Measurements from ENCODE around the gene GANAB.
"Not testable (repeated sequence)": the region's sequence is repeated elsewhere in the genome, so short reads cannot be mapped to it uniquely, and the experiment has no call there.

GANAB gene

GRCh38 chr11:62603776-62604299, 42.6 kb downstream of the GANAB start:
- H3K27ac ChIP-seq: no peak overlapping the region
- no peak for DNase-seq (ENCODE audit: low read depth, low spot score)

GRCh38 chr11:62603072-62603408, 43.4 kb downstream of the GANAB start:
- H3K27ac ChIP-seq: peak overlapping the region; percentile 94
- DNase-seq (ENCODE audit: low read depth, low spot score): no peak

- no peak for DNase-seq (ENCODE audit: low read depth, low spot score)
- H3K27ac ChIP-seq: peak overlapping the region; percentile 94
Measured at GRCh38 chr11:62602141-62603071, 44.0 kb downstream of the GANAB start.

- peak within 1 kb of the TSS; percentile 94 for H3K27ac ChIP-seq
- peak; percentile 90 for DNase-seq (ENCODE audit: low read depth, low spot score)
Measured at GRCh38 chr11:62601372-62602140, 44.9 kb downstream of the GANAB start, which contains the start of gene MTA2. TSS of gene MTA2 (minus strand) at chr11:62601865. CDS start at chr11:62601450, 415 bp downstream.

GRCh38 chr11:62601122-62601371, 45.4 kb downstream of the GANAB start:
- no peak for DNase-seq (ENCODE audit: low read depth, low spot score)
- peak overlapping the region; percentile 94 for H3K27ac ChIP-seq

GRCh38 chr11:62600367-62601121, 45.9 kb downstream of the GANAB start:
- DNase-seq (ENCODE audit: low read depth, low spot score): no peak

GRCh38 chr11:62599901-62600300, 46.5 kb downstream of the GANAB start:
- H3K27ac ChIP-seq: peak overlapping the region; percentile 94
- peak; percentile 90 for DNase-seq (ENCODE audit: low read depth, low spot score)

More at GRCh38 chr11:62600367-62601121, 45.9 kb downstream of the GANAB start:
- H3K27ac ChIP-seq: peak overlapping the region; percentile 94

- DNase-seq (ENCODE audit: low read depth, low spot score): peak; percentile 91
- H3K27ac ChIP-seq: peak overlapping the region; percentile 94
Measured at GRCh38 chr11:62599069-62599696, 47.2 kb downstream of the GANAB start.

- DNase-seq (ENCODE audit: low read depth, low spot score): no peak
- no peak overlapping the region for H3K27ac ChIP-seq
Measured at GRCh38 chr11:62595124-62595523, 51.3 kb downstream of the GANAB start.

GRCh38 chr11:62593434-62594044, 52.9 kb downstream of the GANAB start:
- no peak overlapping the region for H3K27ac ChIP-seq
- DNase-seq (ENCODE audit: low read depth, low spot score): peak; percentile 48

GRCh38 chr11:62592989-62593421, 53.4 kb downstream of the GANAB start:
- peak overlapping the region; percentile 81 for H3K27ac ChIP-seq
- no peak for DNase-seq (ENCODE audit: low read depth, low spot score)

- no peak for DNase-seq (ENCODE audit: low read depth, low spot score)
- peak overlapping the region; percentile 81 for H3K27ac ChIP-seq
Measured at GRCh38 chr11:62592146-62592815, 54.1 kb downstream of the GANAB start.

- peak; percentile 98 for DNase-seq (ENCODE audit: low read depth, low spot score)
- H3K27ac ChIP-seq: peak within 1 kb of the TSS; percentile 81
Measured at GRCh38 chr11:62591448-62592145, 54.8 kb downstream of the GANAB start, which contains the start of gene TUT1. TSS of gene TUT1 (minus strand) at chr11:62591523. CDS start at chr11:62591485, 38 bp downstream.

GRCh38 chr11:62588966-62589637, 57.3 kb downstream of the GANAB start:
- DNase-seq (ENCODE audit: low read depth, low spot score): no peak
- H3K27ac ChIP-seq: no peak overlapping the region

GRCh38 chr11:62585356-62585755, 61.1 kb downstream of the GANAB start:
- peak overlapping the region; percentile 28 for H3K27ac ChIP-seq
- DNase-seq (ENCODE audit: low read depth, low spot score): not testable (repeated sequence)

GRCh38 chr11:62581735-62582134, 64.7 kb downstream of the GANAB start:
- not testable (repeated sequence) for H3K27ac ChIP-seq; DNase-seq (ENCODE audit: low read depth, low spot score)

- H3K27ac ChIP-seq: no peak overlapping the region
- DNase-seq (ENCODE audit: low read depth, low spot score): no peak
Measured at GRCh38 chr11:62580959-62581715, 65.3 kb downstream of the GANAB start.

Data from epithelial cell of prostate (primary cell).